Measurements from ENCODE around the gene ACE2.

ACE2 gene

DNA sequence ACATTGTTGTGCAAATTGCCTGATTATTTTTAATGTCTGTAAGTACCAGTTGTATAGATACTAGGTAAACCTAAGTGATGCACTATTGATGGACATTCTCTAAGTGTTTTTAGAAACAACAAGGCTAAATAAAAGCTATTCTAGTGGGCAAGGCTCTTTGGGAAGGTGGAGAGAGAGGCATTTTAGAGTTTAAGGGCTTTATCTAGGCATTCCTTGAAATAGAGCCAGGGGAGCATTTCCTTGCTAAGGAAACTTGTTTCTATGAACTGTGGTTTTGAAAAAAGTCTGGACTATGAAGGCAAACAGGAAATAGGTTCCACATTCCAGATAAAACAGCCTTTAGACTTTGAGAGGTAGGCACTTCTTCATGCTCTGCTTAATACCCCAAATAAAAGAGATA, 76.3 kb downstream of the ACE2 start:
- in situ Hi-C loops (cut with MboI; ENCODE audit: low pct_unique_long_range_greater_than_20kb, low sequenced_read_pairs, unreplicated experiment) = no loop called here
- TF ChIP-seq, protein P1, sequence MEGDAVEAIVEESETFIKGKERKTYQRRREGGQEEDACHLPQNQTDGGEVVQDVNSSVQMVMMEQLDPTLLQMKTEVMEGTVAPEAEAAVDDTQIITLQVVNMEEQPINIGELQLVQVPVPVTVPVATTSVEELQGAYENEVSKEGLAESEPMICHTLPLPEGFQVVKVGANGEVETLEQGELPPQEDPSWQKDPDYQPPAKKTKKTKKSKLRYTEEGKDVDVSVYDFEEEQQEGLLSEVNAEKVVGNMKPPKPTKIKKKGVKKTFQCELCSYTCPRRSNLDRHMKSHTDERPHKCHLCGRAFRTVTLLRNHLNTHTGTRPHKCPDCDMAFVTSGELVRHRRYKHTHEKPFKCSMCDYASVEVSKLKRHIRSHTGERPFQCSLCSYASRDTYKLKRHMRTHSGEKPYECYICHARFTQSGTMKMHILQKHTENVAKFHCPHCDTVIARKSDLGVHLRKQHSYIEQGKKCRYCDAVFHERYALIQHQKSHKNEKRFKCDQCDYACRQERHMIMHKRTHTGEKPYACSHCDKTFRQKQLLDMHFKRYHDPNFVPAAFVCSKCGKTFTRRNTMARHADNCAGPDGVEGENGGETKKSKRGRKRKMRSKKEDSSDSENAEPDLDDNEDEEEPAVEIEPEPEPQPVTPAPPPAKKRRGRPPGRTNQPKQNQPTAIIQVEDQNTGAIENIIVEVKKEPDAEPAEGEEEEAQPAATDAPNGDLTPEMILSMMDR (IDR thresholded peaks at IDR 0.05; ENCODE audit: extremely low read depth, insufficient read depth, missing control alignments) = no peak
- DNase-seq (ENCODE audit: low spot score) = no peak

DNA sequence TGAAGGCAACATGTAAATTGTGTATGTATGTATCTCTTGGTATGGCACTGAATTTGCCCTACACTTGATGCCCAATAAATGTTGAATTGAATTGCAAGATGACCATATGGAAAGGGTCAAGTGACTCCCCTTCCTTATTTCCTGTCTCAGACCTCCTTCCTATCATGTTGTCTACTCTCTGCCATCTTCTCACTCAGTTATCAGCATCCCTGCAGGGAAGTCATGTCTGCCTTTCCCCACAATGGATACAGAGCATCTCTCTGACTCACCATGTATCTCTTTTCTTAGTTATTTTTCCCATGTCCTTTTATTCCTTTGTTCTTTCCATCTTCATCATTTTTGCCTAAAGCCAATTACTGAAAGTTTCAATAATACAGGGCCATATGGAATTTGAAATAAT, 77.7 kb downstream of the ACE2 start:
- DNase-seq (ENCODE audit: low spot score) = no peak
- TF ChIP-seq, protein P1 (IDR thresholded peaks at IDR 0.05; ENCODE audit: extremely low read depth, insufficient read depth, missing control alignments) = no peak
- in situ Hi-C loops (cut with MboI; ENCODE audit: low pct_unique_long_range_greater_than_20kb, low sequenced_read_pairs, unreplicated experiment) = no loop called here

DNA sequence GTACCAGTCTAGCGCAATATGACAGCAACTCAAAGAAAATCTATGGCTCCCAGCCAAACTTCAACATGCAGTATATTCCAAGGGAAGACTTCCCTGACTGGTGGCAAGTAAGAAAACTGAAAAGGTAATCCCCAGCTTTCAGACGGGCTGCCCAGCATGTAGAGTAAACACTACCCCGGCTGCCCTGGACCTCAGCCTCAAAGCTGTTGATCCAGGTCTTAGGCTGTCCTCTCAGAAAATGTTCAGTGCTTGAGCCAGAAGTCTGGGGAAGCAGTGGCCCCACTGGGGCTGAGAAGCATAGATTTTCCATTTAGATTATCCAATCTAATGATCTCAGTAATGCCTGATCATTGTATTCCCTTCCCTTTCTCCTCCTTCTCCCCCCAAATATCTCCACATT, 78.3 kb downstream of the ACE2 start:
- TF ChIP-seq, protein P1 (IDR thresholded peaks at IDR 0.05; ENCODE audit: extremely low read depth, insufficient read depth, missing control alignments) = no peak
- in situ Hi-C loops (cut with MboI; ENCODE audit: low pct_unique_long_range_greater_than_20kb, low sequenced_read_pairs, unreplicated experiment) = no loop called here
- DNase-seq (ENCODE audit: low spot score) = no peak

DNA sequence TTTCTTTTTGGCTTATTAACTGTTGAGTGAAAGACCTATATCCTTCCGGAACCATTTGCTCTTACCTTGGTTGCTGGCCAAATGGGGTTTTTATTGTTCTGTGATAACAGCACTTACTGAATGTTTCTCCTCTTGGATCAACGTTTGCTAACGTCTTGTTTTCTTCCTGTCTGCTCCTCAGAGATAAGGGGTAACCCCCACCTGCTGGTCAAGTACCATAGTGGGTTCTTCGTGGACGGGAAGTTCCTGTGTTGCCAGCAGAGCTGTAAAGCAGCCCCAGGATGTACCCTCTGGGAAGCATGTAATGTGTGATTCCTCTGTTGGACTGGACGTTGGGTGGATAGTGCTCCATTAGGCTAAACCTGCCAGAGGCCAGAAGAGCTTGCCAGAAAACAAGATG, 84.8 kb downstream of the ACE2 start:
- TF ChIP-seq, protein P1 (IDR thresholded peaks at IDR 0.05; ENCODE audit: extremely low read depth, insufficient read depth, missing control alignments) = no peak
- in situ Hi-C loops (cut with MboI; ENCODE audit: low pct_unique_long_range_greater_than_20kb, low sequenced_read_pairs, unreplicated experiment) = no loop called here
- no peak for DNase-seq (ENCODE audit: low spot score)

DNA sequence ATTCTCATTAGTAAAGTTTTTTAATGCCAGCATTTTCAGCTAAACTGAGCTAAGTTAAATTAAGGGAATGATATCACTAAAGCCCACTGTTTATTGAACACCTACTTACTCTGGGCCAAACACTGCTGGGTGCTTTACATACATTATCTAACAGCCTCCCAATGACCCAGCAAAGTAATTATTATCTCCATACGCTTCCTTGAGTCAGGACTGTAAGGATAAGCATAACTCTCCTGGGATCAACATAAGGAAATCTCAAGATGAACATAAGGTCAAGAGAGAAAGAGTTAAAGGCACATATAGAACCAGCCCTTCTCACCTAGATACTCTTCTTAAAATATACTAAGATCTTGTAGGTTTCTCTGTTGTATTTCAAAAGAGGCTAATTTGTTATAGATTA, 86.5 kb downstream of the ACE2 start:
- TF ChIP-seq, protein P1 (IDR thresholded peaks at IDR 0.05; ENCODE audit: extremely low read depth, insufficient read depth, missing control alignments) = no peak
- in situ Hi-C loops (cut with MboI; ENCODE audit: low pct_unique_long_range_greater_than_20kb, low sequenced_read_pairs, unreplicated experiment) = no loop called here
- DNase-seq (ENCODE audit: low spot score) = no peak

DNA sequence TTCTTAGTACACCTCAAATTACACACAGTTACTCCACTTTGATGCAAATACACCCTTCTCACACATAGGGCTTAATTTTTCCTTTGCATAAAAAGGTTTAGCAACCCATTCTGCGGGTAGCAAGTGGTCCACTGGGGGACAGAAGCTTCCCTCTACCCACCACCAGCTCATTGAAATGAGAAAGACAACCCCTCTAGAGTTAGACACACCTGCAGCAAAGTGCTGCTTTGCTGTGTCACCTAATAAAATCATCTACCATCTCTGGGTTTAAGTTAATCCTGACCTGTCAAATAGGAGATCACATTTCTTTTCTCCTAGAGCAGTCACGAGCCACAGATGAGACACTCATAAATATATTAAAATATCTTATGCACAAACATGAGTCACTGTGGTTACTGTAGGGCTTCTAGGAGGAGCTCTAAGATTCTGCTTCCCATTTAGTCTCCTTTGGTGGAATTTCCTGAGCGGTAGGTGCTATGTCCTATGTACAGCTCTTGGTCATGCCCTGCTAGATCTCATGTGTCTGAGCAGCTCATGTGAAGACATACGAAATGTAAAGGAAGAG, 88.3 kb downstream of the ACE2 start:
- no peak for DNase-seq (ENCODE audit: low spot score)
- TF ChIP-seq, protein P1 (IDR thresholded peaks at IDR 0.05; ENCODE audit: extremely low read depth, insufficient read depth, missing control alignments) = no peak
- in situ Hi-C loops (cut with MboI; ENCODE audit: low pct_unique_long_range_greater_than_20kb, low sequenced_read_pairs, unreplicated experiment) = no loop called here

DNA sequence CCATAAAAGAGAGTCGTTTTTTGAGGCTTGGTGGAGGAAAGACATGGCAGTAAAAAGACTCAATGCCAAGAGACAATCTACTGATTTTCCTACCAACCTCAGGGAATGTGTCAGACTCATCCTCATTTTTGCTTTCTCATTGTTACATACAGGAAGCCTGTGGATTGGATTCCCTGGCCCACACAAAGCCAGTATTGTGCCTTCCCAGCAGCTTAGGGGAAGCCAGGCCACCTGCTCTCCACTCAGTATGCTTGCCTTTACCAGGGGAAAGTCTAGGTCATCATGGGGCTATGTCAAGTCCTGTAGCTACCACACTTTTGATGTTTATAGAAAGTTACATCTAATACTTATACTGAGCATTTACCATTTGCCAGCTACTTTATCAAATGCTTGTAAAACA, 89.2 kb downstream of the ACE2 start:
- in situ Hi-C loops (cut with MboI; ENCODE audit: low pct_unique_long_range_greater_than_20kb, low sequenced_read_pairs, unreplicated experiment) = no loop called here
- DNase-seq (ENCODE audit: low spot score) = no peak
- TF ChIP-seq, protein P1 (IDR thresholded peaks at IDR 0.05; ENCODE audit: extremely low read depth, insufficient read depth, missing control alignments) = no peak

Data from GM13977 (cell line).